H1 (cell line): Measurements from ENCODE around the gene TTLL5. TPM values are rescaled to one million over a fixed set of nuclear protein-coding genes. Genes with fewer than 3 reads are reported as not detected.

ENCODE experiments used
- CTCF ChIA-PET: fragments of 300-600 bp; sonication (Branson Sonifier 250); formaldehyde crosslinking; loops from one replicate; lab custom pipeline; 2021; ENCODE audit not compliant: partially characterized antibody; lab: Charles Lee
- POLR2A ChIA-PET: fragments of 300-600 bp; sonication (Branson Sonifier 250); formaldehyde crosslinking; loops from one replicate; lab custom pipeline; 2021; ENCODE audit warnings: inconsistent platforms; ENCODE audit not compliant: partially characterized antibody; lab: Charles Lee
- DNase-seq, 2 experiments: peaks; one replicate each; pipeline versions ENCODE4 v3.0.0 to v3.0.0-alpha.2; 2010 to 2022; ENCODE audit warnings: low spot score in 2 of 2, low read depth in 1 of 2, mixed read lengths in 1 of 2
- FAIRE-seq: peaks from 2 replicates; lab custom pipeline; 2011; peaks lifted over from hg19 to GRCh38; lab: Jason Lieb, UNC
- H2AFZ ChIP-seq: 2 replicates; pipeline ENCODE4 v1.8.1; 2012; ENCODE audit warnings: low read length, inconsistent platforms
- H2AK5ac ChIP-seq: 2 replicates; pipeline ENCODE4 v1.6.1; 2013; ENCODE audit warnings: low read depth, low read length
- H2BK120ac ChIP-seq: replicated peaks from 2 replicates; pipeline ENCODE3; 2013; ENCODE audit warnings: low read depth, low read length, inconsistent platforms
- H2BK12ac ChIP-seq: 2 replicates; pipeline ENCODE4 v1.6.1; 2013; ENCODE audit warnings: low read depth, low read length
- H2BK15ac ChIP-seq: 2 replicates; pipeline ENCODE4 v1.6.1; 2013; ENCODE audit warnings: low read length
- H2BK20ac ChIP-seq: 2 replicates; pipeline ENCODE4 v1.6.1; 2013; ENCODE audit warnings: low read length
- H2BK5ac ChIP-seq: 2 replicates; pipeline ENCODE4 v1.6.1; 2013; ENCODE audit warnings: low read depth, low read length
- H3K14ac ChIP-seq: 2 replicates; pipeline ENCODE4 v1.6.1; 2013; ENCODE audit warnings: inconsistent platforms; ENCODE audit not compliant: insufficient read length
- H3K18ac ChIP-seq: 2 replicates; pipeline ENCODE4 v1.6.1; 2013; ENCODE audit warnings: low read length; ENCODE audit errors: extremely low read depth
- H3K23ac ChIP-seq: 2 replicates; pipeline ENCODE4 v1.6.1; 2013; ENCODE audit warnings: inconsistent platforms; ENCODE audit not compliant: insufficient read length
- H3K23me2 ChIP-seq: 2 replicates; pipeline ENCODE4 v1.6.1; 2013; ENCODE audit warnings: low read depth, low read length
- H3K27ac ChIP-seq: 2 replicates; pipeline ENCODE4 v1.6.1; 2011; ENCODE audit warnings: low read depth, low read length, inconsistent platforms
- H3K27me3 ChIP-seq, 4 experiments: replicated peaks in 1 of 4; 1 replicate in 1 of 4; 2 replicates in 3 of 4; pipeline versions ENCODE4 v1.6.1 to v1.8.1; 2011 to 2013; ENCODE audit warnings: low read length in 3 of 4, mild to moderate bottlenecking in 3 of 4, inconsistent platforms in 2 of 4, mixed read lengths in 2 of 4, moderate library complexity in 1 of 4; ENCODE audit not compliant: control insufficient read depth in 3 of 4, insufficient read depth in 3 of 4; ENCODE audit errors: extremely low read depth in 1 of 4
- H3K36me3 ChIP-seq, 4 experiments: 2 replicates each; pipeline versions ENCODE4 v1.6.1 to v1.8.1; 2011 to 2013; ENCODE audit warnings: mild to moderate bottlenecking in 4 of 4, low read length in 3 of 4, moderate library complexity in 2 of 4, control low read depth in 1 of 4, inconsistent platforms in 1 of 4; ENCODE audit not compliant: insufficient read depth in 4 of 4, control insufficient read depth in 2 of 4
- H3K4ac ChIP-seq: replicated peaks from 2 replicates; pipeline ENCODE3; 2013; ENCODE audit warnings: low read length, low read depth, mixed read lengths, inconsistent platforms; ENCODE audit not compliant: insufficient read length
- H3K4me1 ChIP-seq, 4 experiments: replicated peaks in 1 of 4; 1 replicate in 1 of 4; 2 replicates in 3 of 4; pipeline versions ENCODE4 v1.6.1 to v1.8.1; 2011 to 2013; ENCODE audit warnings: low read length in 3 of 4, inconsistent platforms in 2 of 4, mixed read lengths in 1 of 4; ENCODE audit not compliant: insufficient read depth in 4 of 4, control insufficient read depth in 3 of 4
- H3K4me2 ChIP-seq, 2 experiments: 2 replicates each; pipeline versions ENCODE4 v1.6.1 to v1.8.1; 2011 to 2013; ENCODE audit warnings: low read depth in 2 of 2, low read length in 2 of 2, control low read depth in 1 of 2, inconsistent platforms in 1 of 2, mild to moderate bottlenecking in 1 of 2; ENCODE audit not compliant: insufficient read depth in 1 of 2
- H3K4me3 ChIP-seq, 4 experiments: fragments of 200-600, 300-600 bp in 1 of 4; sonication (generic), shearing (Covaris generic), sonication (Bioruptor Twin) in 1 of 4; 2 replicates each; pipeline versions ENCODE4 v1.5.1 to v1.8.1; 2011 to 2016; ENCODE audit warnings: low read length in 4 of 4, low read depth in 3 of 4, control low read depth in 2 of 4, inconsistent platforms in 2 of 4, mild to moderate bottlenecking in 2 of 4, mixed read lengths in 1 of 4, moderate library complexity in 1 of 4; ENCODE audit not compliant: insufficient read depth in 2 of 4; ENCODE audit errors: extremely low read depth in 1 of 4
- H3K56ac ChIP-seq: replicated peaks from 2 replicates; pipeline ENCODE3; 2013; ENCODE audit warnings: low read depth, mild to moderate bottlenecking, mixed read lengths, low read length, inconsistent platforms; ENCODE audit not compliant: insufficient read length
- H3K79me1 ChIP-seq: 2 replicates; pipeline ENCODE4 v1.6.1; 2013; ENCODE audit warnings: low read depth, low read length, control low read depth
- H3K79me2 ChIP-seq, 2 experiments: 2 replicates each; pipeline versions ENCODE4 v1.6.1 to v1.8.1; 2012 to 2013; ENCODE audit warnings: low read length in 2 of 2, mild to moderate bottlenecking in 2 of 2, inconsistent platforms in 1 of 2; ENCODE audit not compliant: insufficient read depth in 2 of 2, control insufficient read depth in 1 of 2
- H3K9ac ChIP-seq, 4 experiments: replicated peaks in 1 of 4; 1 replicate in 1 of 4; 2 replicates in 3 of 4; pipeline versions ENCODE4 v1.6.1 to v1.8.1; 2011 to 2013; ENCODE audit warnings: low read depth in 3 of 4, low read length in 3 of 4, control low read depth in 2 of 4, mild to moderate bottlenecking in 2 of 4, moderate library complexity in 2 of 4, inconsistent platforms in 1 of 4; ENCODE audit errors: extremely low read depth in 1 of 4
- H3K9me3 ChIP-seq, 2 experiments: 2 replicates each; pipeline versions ENCODE4 v1.6.1 to v1.8.1; 2012 to 2013; ENCODE audit warnings: mild to moderate bottlenecking in 2 of 2, moderate library complexity in 2 of 2, control low read depth in 1 of 2, inconsistent platforms in 1 of 2, low read depth in 1 of 2, low read length in 1 of 2, mixed read lengths in 1 of 2; ENCODE audit not compliant: insufficient read depth in 2 of 2
- H4K20me1 ChIP-seq, 2 experiments: replicated peaks in 1 of 2; 2 replicates each; pipeline versions ENCODE3 to v1.8.1; 2011 to 2013; ENCODE audit warnings: inconsistent platforms in 2 of 2, low read length in 2 of 2, mild to moderate bottlenecking in 1 of 2; ENCODE audit not compliant: insufficient read depth in 2 of 2, control insufficient read depth in 1 of 2
- H4K5ac ChIP-seq: 2 replicates; pipeline ENCODE4 v1.6.1; 2013; ENCODE audit warnings: low read length, low read depth, mixed read lengths, inconsistent platforms; ENCODE audit not compliant: insufficient read length
- H4K8ac ChIP-seq: 2 replicates; pipeline ENCODE4 v1.8.0; 2013; ENCODE audit warnings: mild to moderate bottlenecking, moderate library complexity, low read length, inconsistent platforms; ENCODE audit not compliant: insufficient read depth; ENCODE audit errors: extremely low read depth
- H4K91ac ChIP-seq: replicated peaks from 2 replicates; pipeline ENCODE3; 2013; ENCODE audit warnings: low read length, mixed read lengths, inconsistent platforms; ENCODE audit not compliant: insufficient read length
- POU5F1 ChIP-seq: IDR thresholded peaks from 2 replicates; pipeline ENCODE4 v1.6.1; 2011; ENCODE audit warnings: low read depth, mild to moderate bottlenecking, low read length, moderate library complexity
- WGBS, 2 experiments: shearing (Covaris generic) in 1 of 2; methylation state at CpG; one replicate each; pipeline versions ENCODE4 v1.1.6 to v1.1.7; 2013 to 2015; ENCODE audit warnings: low lambda C conversion rate in 2 of 2, mixed read lengths in 2 of 2, inconsistent platforms in 1 of 2, low coverage in 1 of 2, missing lambda C conversion rate in 1 of 2; ENCODE audit not compliant: insufficient replicate concordance in 2 of 2, insufficient coverage in 1 of 2, insufficient read length in 1 of 2; ENCODE audit errors: extremely low coverage in 1 of 2, missing lambda C conversion rate in 1 of 2; 5-methylcytosine and 5-hydroxymethylcytosine counted together
- polyA plus RNA-seq, 7 experiments: library from polyadenylated mRNA; depleted of rRNA in 3 of 7; stranded (reverse) in 5 of 7; unstranded in 2 of 7; fragments of >200 nt in 5 of 7; fragments of 200-250 nt in 2 of 7; gene quantifications; 1 replicate in 5 of 7; 2 replicates in 1 of 7; 4 replicates in 1 of 7; pipeline versions ENCODE4 v1.2.1 to v1.2.3, GENCODE V29; 2011 to 2013; ENCODE audit warnings: missing spikeins in 2 of 7, mixed read lengths in 2 of 7
- total RNA-seq: library from RNA; stranded (reverse); fragmentation: NEBNext Ultra II Directional; extraction: Animal tissue kit (Norgen Biotek cat#: 25700); gene quantifications from 2 replicates; pipeline ENCODE4 v1.2.1, GENCODE V29; 2021
- TF ChIP-seq, protein P1 (sequence below), 3 experiments: IDR thresholded peaks; 1 replicate in 2 of 3; 2 replicates in 1 of 3; pipeline versions ENCODE4 v1.5.1 to v1.6.1; 2011; ENCODE audit warnings: low read length in 3 of 3, mild to moderate bottlenecking in 3 of 3, inconsistent platforms in 2 of 3, low read depth in 1 of 3, moderate library complexity in 1 of 3; ENCODE audit not compliant: insufficient read depth in 1 of 3; ENCODE audit errors: control extremely low read depth in 1 of 3

TTLL5 gene
- total and polyA plus RNA-seq, 2 of the 8 experiments (the other 6 are each of a cell fraction or from before 2014, with no cell fraction given): 16.1 to 45.9 TPM

DNA sequence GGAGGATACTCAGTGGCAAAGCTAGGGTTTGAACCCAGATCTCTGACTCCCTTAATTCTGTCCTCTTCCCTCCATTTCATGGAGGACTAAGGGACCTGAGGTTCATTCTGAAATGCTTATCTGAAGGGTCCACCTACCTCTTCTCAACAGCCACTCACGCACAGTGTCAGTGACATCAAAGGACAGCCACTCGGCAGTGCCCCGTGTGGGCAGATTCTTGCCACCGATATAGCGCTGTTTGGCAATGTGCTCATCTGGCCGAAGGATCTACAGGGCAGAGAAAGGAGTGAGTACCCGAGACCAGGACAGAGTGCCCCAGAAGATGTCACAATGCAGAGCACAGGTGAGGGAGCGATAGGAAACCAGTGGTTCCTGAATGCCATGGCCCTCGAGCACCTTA lies 309.9 kb downstream of the TTLL5 start:
- Histone ChIP-seq H3K79me2 (no peaks in the 10 kb centered on the region), H3K4me2 (no peak overlapping the region), H3K4ac (no peak overlapping the region), H4K20me1 (no peaks in the 10 kb centered on the region), H2AK5ac (no peak overlapping the region), H3K27me3 (no peaks in the 10 kb centered on the region), H2BK120ac (no peak overlapping the region), H3K9me3 (no peaks in the 10 kb centered on the region), H2BK12ac (no peak overlapping the region), H3K18ac (no peak overlapping the region), H3K4me3 (no peak overlapping the region), H3K27ac (no peak overlapping the region), H2AFZ (no peak overlapping the region), H3K36me3 (no peaks in the 10 kb centered on the region), H3K9ac (no peak overlapping the region), H3K23me2 (no peaks in the 10 kb centered on the region), H4K5ac (no peak overlapping the region), H2BK20ac (no peak overlapping the region), H2BK5ac (no peak overlapping the region), H3K56ac (no peak overlapping the region), H3K79me1 (no peaks in the 10 kb centered on the region), H4K8ac (no peak overlapping the region), H4K91ac (no peak overlapping the region), H2BK15ac (no peak overlapping the region), H3K14ac (no peak overlapping the region), H3K4me1 (peaks cover 0 to 3% (median under 1%) of the 10 kb centered on the region in 4 experiments; a peak in 2 of 7 replicates), H3K23ac (no peak overlapping the region)
- DNase-seq (no peak), FAIRE-seq (no peak)
- CTCF ChIA-PET: interaction anchor here (0.5 to 20.1 kb wide), 8 partner anchors 9 to 489 kb away, joined by 3 to 261 read pairs (median 3); partner anchors contain the start of gene TGFB3
- TF ChIP-seq POU5F1: no peak
- TF ChIP-seq, protein P1, sequence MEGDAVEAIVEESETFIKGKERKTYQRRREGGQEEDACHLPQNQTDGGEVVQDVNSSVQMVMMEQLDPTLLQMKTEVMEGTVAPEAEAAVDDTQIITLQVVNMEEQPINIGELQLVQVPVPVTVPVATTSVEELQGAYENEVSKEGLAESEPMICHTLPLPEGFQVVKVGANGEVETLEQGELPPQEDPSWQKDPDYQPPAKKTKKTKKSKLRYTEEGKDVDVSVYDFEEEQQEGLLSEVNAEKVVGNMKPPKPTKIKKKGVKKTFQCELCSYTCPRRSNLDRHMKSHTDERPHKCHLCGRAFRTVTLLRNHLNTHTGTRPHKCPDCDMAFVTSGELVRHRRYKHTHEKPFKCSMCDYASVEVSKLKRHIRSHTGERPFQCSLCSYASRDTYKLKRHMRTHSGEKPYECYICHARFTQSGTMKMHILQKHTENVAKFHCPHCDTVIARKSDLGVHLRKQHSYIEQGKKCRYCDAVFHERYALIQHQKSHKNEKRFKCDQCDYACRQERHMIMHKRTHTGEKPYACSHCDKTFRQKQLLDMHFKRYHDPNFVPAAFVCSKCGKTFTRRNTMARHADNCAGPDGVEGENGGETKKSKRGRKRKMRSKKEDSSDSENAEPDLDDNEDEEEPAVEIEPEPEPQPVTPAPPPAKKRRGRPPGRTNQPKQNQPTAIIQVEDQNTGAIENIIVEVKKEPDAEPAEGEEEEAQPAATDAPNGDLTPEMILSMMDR (IDR thresholded peaks at IDR 0.05; ENCODE audit: control extremely low read depth in 1 of 3, insufficient read depth in 1 of 3, low read depth in 1 of 3, low read length in 3 of 3): peak; percentile 14 to 46 (median 42); a peak in 2 of 4 replicates
- WGBS, 2 experiments: 94% methylated on average over 9 of the region's 9 CpGs; no CpG with 5 or more reads in 1 of the 2 experiments
- POLR2A ChIA-PET: no interaction called here
